ENCODE data around the gene TMEM198. TPM values are rescaled to one million over a fixed set of nuclear protein-coding genes. Genes with fewer than 3 reads are reported as not detected.

Gene TMEM198
- total RNA-seq, 1 experiment from 2014 or later, result 2.3 TPM

GRCh38 chr2:219557320-219557719 is 13.5 kb downstream of the TMEM198 start:
- in situ Hi-C loops (cut with HindIII; ENCODE audit: low pct_unique_long_range_greater_than_20kb, low sequenced_read_pairs), result no loop called here
- CTCF ChIA-PET, result no interaction called here
- no TSS peak for BruUV-seq (replicated peaks)

GRCh38 chr2:219557791-219558785 is 14.3 kb downstream of the TMEM198 start:
- Histone ChIP-seq H3K4me1 (ENCODE audit: control insufficient read depth, insufficient read depth, low read length) (peaks cover 7% of the 10 kb centered on the region), H3K36me3 (ENCODE audit: control insufficient read depth, insufficient read depth, low read length) (no peaks in the 10 kb centered on the region), H3K27me3 (ENCODE audit: control insufficient read depth, insufficient read depth, low read length) (no peaks in the 10 kb centered on the region), H3K4me3 (ENCODE audit: low read depth in 2 of 2, low read length in 2 of 2) (no peak overlapping the region), H3K9me3 (ENCODE audit: control insufficient read depth, insufficient read depth, low read depth, low read length) (no peaks in the 10 kb centered on the region), H3K27ac (ENCODE audit: low read length) (no peak overlapping the region)
- ATAC-seq (no peak), DNase-seq (ENCODE audit: low read depth, low spot score) (no peak)
- ChIA-PET POLR2A (no interaction called here), CTCF (no interaction called here)
- in situ Hi-C loops (cut with HindIII; ENCODE audit: low pct_unique_long_range_greater_than_20kb, low sequenced_read_pairs) (no loop called here), intact Hi-C loops (cut with micrococcal nuclease; ENCODE audit: unreplicated experiment) (no loop called here)
- BruUV-seq (replicated peaks), result no TSS peak
- TF ChIP-seq POLR2AphosphoS5 (IDR thresholded peaks at IDR 0.05; ENCODE audit: low read depth, low read length) (no peak), CTCF (IDR thresholded peaks at IDR 0.05) (no peak), SIN3A (IDR thresholded peaks at IDR 0.05; ENCODE audit: borderline replicate concordance, insufficient read depth, low read depth, low read length) (no peak), REST (IDR thresholded peaks at IDR 0.05; ENCODE audit: insufficient read depth in 1 of 2, low read depth in 2 of 2, low read length in 1 of 2) (no peak)

More at GRCh38 chr2:219557320-219557719, 13.5 kb downstream of the TMEM198 start:
- H3K36me3 ChIP-seq (ENCODE audit: control insufficient read depth, insufficient read depth, low read length), result no peaks in the 10 kb centered on the region
- H3K27me3 ChIP-seq (ENCODE audit: control insufficient read depth, insufficient read depth, low read length), result no peaks in the 10 kb centered on the region
- no peak for DNase-seq (ENCODE audit: low read depth, low spot score)
- H3K9me3 ChIP-seq (ENCODE audit: control insufficient read depth, insufficient read depth, low read depth, low read length), result no peaks in the 10 kb centered on the region
- peaks cover 7% of the 10 kb centered on the region for H3K4me1 ChIP-seq (ENCODE audit: control insufficient read depth, insufficient read depth, low read length)
- POLR2A ChIA-PET, result no interaction called here
- ATAC-seq, result no peak
- H3K4me3 ChIP-seq (ENCODE audit: low read depth in 2 of 2, low read length in 2 of 2), result no peak overlapping the region
- intact Hi-C loops (cut with micrococcal nuclease; ENCODE audit: unreplicated experiment), result no loop called here
- no peak overlapping the region for H3K27ac ChIP-seq (ENCODE audit: low read length)
- TF ChIP-seq SIN3A (IDR thresholded peaks at IDR 0.05; ENCODE audit: borderline replicate concordance, insufficient read depth, low read depth, low read length), result no peak
- no peak for TF ChIP-seq CTCF (IDR thresholded peaks at IDR 0.05)
- TF ChIP-seq REST (IDR thresholded peaks at IDR 0.05; ENCODE audit: insufficient read depth in 1 of 2, low read depth in 2 of 2, low read length in 1 of 2), result no peak
- TF ChIP-seq TCF7L2 (IDR thresholded peaks at IDR 0.05; ENCODE audit: low read depth, low read length), result no peak
- TF ChIP-seq POLR2AphosphoS5 (IDR thresholded peaks at IDR 0.05; ENCODE audit: low read depth, low read length), result no peak
